Activated CD8-positive, alpha-beta memory T cell treated with anti-CD3 and anti-CD28 coated beads, Interleukin-2, amount 10 ng/mL, durations not matched to agents 7 days and 5 days (primary cell): ENCODE results near the gene TBC1D23. TPM values are rescaled to one million over a fixed set of nuclear protein-coding genes. Genes with fewer than 3 reads are reported as not detected.
A peak's percentile ranks its signal among the peaks of the same experiment; 100 is the strongest.
"Not testable (repeated sequence)": the region's sequence is repeated elsewhere in the genome, so short reads cannot be mapped to it uniquely, and the experiment has no call there.

Experiments used
- ATAC-seq: fragments of 150-1000 bp; cut with Tn5 transposase; one replicate; pipeline ENCODE4 v1.10.0; 2021; ENCODE audit warnings: moderate library complexity
- CTCF ChIA-PET: fragments of 350-600 bp; sonication (Branson Sonifier 250); formaldehyde crosslinking; loops from one replicate; lab custom pipeline; 2021; ENCODE audit warnings: antibody characterized with exemption; lab: Charles Lee
- DNase-seq: peaks from one replicate; pipeline ENCODE4 v3.0.0-alpha.2; 2020
- H3K27ac Mint-ChIP-seq: one replicate; pipeline ENCODE4 v1.8.0; 2021; ENCODE audit warnings: mild to moderate bottlenecking, mixed read lengths
- H3K27me3 Mint-ChIP-seq: one replicate; pipeline ENCODE4 v1.8.0; 2021; ENCODE audit warnings: mixed read lengths
- H3K36me3 Mint-ChIP-seq: one replicate; pipeline ENCODE4 v1.8.0; 2021; ENCODE audit warnings: mild to moderate bottlenecking, mixed read lengths
- H3K4me1 Mint-ChIP-seq: one replicate; pipeline ENCODE4 v1.8.0; 2021; ENCODE audit warnings: mixed read lengths
- H3K4me3 Mint-ChIP-seq: one replicate; pipeline ENCODE4 v1.8.0; 2021; ENCODE audit warnings: mild to moderate bottlenecking, moderate library complexity, mixed read lengths
- H3K9me3 Mint-ChIP-seq: one replicate; pipeline ENCODE4 v1.8.0; 2022; ENCODE audit warnings: low read depth, mixed read lengths
- total RNA-seq, 2 experiments: library from RNA; stranded (reverse); gene quantifications; one replicate each; pipeline ENCODE4 v1.2.3, GENCODE V29; 2021

The TBC1D23 gene
- total RNA-seq, 2 experiments from 2014 or later = 23.4 to 30.1 TPM

DNA sequence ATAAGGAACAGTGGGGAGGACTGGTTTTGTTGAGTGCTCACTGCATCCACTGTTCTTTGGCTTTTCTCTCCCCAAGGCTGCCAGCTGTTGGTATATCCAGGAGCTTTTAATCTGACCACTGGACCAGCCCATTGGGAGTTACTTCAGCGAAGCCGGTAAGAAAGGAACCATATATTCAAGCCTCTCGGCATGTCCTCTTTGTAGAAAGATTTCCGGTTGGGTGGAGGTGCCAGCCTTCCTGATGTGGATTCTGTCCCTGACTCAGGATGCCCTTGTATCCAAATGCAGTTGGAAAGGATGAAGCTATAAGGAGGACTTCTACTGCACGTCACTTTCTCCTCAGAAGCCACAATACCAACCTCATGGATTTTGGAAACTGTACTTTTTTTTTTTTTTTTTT lies 87.9 kb downstream of the TBC1D23 start:
- no peak for ATAC-seq
- Mint-ChIP-seq H3K27ac (no peak overlapping the region), H3K4me1 (peaks cover 7% of the 10 kb centered on the region), H3K4me3 (no peak overlapping the region), H3K27me3 (no peaks in the 10 kb centered on the region), H3K9me3 (no peaks in the 10 kb centered on the region), H3K36me3 (peaks cover 67% of the 10 kb centered on the region)
- CTCF ChIA-PET = interaction anchor here (1.6 kb wide), 1 partner anchor 11 kb away, joined by 3 read pairs; no protein-coding TSS in a partner anchor
- no peak for DNase-seq

DNA sequence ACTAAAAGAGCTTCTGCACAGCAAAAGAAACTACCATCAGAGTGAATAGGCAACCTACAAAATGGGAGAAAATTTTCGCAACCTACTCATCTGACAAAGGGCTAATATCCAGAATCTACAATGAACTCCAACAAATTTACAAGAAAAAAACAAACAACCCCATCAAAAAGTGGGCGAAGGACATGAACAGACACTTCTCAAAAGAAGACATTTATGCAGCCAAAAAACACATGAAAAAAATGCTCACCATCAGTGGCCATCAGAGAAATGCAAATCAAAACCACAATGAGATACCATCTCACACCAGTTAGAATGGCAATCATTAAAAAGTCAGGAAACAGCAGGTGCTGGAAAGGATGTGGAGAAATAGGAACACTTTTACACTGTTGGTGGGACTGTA lies 91.0 kb downstream of the TBC1D23 start:
- H3K4me3 Mint-ChIP-seq, DNase-seq, CTCF ChIA-PET, H3K9me3 Mint-ChIP-seq, H3K4me1 Mint-ChIP-seq, H3K27ac Mint-ChIP-seq, H3K27me3 Mint-ChIP-seq, ATAC-seq: not testable (repeated sequence)
- peaks cover 58% of the 10 kb centered on the region for H3K36me3 Mint-ChIP-seq

DNA sequence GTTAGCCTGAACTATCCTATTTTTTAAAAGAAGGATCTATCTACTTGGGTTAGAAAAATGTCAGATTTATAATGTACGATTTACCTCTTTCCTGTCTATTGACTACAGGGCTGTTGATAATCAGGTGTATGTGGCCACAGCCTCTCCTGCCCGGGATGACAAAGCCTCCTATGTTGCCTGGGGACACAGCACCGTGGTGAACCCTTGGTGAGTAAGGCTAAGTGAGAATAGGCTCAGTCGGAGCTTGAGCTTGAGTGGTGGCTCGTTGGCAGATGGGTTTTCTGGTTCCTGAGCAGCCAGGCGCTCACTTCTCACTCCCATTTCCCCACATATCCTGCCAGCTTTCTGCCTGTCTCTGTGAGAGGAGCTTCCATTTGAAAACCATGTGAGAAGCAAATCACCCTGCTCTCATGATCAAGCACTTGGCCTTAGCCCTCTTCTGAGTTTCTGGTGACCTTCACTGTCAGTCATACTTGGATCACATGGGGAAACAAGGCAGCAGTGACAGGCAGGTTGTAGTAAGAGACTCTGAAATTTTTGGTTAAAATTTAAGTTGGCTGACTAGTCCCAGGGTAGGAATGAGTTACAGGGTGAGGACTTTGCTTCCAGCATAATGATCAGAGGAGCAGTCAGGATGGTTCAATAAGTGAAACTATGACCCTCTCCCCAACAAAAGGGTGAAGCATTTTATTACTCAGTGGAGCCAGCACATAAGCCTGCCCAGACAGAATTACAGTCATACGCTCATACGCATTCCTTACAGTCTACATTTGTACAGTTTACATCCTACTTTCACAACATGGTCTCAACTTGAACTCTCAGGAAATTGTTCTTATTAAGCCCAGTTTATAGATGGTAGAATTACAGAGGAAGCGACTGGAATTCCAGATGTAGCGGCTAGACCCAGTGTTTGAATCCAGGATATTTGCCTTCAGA lies 91.8 kb downstream of the TBC1D23 start:
- ATAC-seq (no peak), DNase-seq (no peak)
- Mint-ChIP-seq H3K36me3 (peaks cover 56% of the 10 kb centered on the region), H3K4me3 (no peak overlapping the region), H3K9me3 (no peaks in the 10 kb centered on the region), H3K27me3 (no peaks in the 10 kb centered on the region), H3K27ac (no peak overlapping the region), H3K4me1 (no peaks in the 10 kb centered on the region)
- CTCF ChIA-PET = no interaction called here

DNA sequence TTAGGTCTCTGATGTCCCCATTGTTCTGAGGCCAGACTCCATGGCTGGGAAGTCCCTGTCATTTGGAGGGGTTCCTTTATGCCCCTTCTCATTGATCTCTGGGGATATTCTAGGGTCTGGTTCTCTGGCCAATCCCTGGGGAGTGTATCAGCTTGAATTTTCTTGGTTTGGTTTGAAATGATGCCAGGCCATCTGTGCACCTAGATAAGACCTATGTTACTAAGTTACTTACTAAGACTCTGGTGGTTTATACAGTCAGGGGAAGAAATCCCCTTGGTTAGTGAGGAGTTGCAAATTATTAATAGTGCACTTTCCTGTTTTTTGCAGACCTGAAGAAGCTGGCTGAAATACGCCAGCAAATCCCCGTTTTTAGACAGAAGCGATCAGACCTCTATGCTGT lies 94.1 kb downstream of the TBC1D23 start:
- Mint-ChIP-seq H3K27me3 (no peaks in the 10 kb centered on the region), H3K9me3 (no peaks in the 10 kb centered on the region), H3K4me1 (no peaks in the 10 kb centered on the region), H3K36me3 (peaks cover 49% of the 10 kb centered on the region), H3K4me3 (no peak overlapping the region), H3K27ac (no peak overlapping the region)
- DNase-seq (no peak), ATAC-seq (no peak)
- CTCF ChIA-PET = interaction anchor here (0.9 kb wide), 1 partner anchor 38 kb away, joined by 4 read pairs; no protein-coding TSS in a partner anchor

DNA sequence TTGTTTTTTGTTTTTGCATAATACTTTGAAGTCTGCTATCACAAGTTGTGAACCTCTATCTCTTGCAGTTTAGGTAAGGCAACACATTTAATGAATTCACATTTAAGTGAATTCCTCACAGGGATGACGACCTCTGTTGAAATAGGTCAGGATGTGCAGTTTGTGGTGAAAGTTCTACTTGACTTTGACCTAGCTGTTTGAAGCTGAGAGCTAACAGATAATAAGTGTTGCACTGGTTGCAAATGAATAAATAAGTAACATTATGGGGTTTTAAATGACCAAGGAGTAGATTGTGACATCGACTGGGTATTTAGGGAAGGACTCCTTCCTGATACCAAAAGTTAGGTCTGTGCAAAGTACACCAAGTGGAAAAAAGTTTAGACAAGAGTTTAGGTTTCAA lies 97.6 kb downstream of the TBC1D23 start:
- Mint-ChIP-seq H3K27me3 (no peaks in the 10 kb centered on the region), H3K4me3 (no peak overlapping the region), H3K36me3 (peaks cover 55% of the 10 kb centered on the region), H3K9me3 (no peaks in the 10 kb centered on the region), H3K27ac (no peak overlapping the region), H3K4me1 (no peaks in the 10 kb centered on the region)
- no peak for DNase-seq
- CTCF ChIA-PET = no interaction called here
- no peak for ATAC-seq

DNA sequence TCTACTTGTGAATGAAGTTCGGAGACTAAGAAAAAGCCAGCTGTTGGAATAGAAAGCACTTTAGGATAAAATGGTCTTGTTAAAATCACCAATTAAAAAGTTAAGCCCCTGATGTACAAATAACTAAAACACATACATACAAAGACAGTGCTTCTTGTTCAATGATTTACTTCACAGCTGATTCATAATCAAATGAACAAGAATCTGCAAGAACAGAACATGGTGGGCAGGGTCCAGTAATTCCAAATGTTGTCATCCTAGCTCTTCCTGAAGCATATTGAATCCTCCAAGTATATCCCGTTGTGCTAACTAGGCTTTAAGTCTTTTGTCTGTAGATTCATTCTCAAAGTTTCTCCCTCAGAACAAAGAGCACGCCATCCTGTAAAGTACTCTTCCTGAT lies 98.2 kb downstream of the TBC1D23 start:
- DNase-seq (no peak), ATAC-seq (no peak)
- Mint-ChIP-seq H3K36me3 (peaks cover 59% of the 10 kb centered on the region), H3K27ac (no peak overlapping the region), H3K4me1 (no peaks in the 10 kb centered on the region), H3K9me3 (no peaks in the 10 kb centered on the region), H3K4me3 (no peak overlapping the region), H3K27me3 (no peaks in the 10 kb centered on the region)
- CTCF ChIA-PET = interaction anchor here (0.8 to 1.4 kb wide), 3 partner anchors 9 to 27 kb away, joined by 3 read pairs; no protein-coding TSS in a partner anchor

DNA sequence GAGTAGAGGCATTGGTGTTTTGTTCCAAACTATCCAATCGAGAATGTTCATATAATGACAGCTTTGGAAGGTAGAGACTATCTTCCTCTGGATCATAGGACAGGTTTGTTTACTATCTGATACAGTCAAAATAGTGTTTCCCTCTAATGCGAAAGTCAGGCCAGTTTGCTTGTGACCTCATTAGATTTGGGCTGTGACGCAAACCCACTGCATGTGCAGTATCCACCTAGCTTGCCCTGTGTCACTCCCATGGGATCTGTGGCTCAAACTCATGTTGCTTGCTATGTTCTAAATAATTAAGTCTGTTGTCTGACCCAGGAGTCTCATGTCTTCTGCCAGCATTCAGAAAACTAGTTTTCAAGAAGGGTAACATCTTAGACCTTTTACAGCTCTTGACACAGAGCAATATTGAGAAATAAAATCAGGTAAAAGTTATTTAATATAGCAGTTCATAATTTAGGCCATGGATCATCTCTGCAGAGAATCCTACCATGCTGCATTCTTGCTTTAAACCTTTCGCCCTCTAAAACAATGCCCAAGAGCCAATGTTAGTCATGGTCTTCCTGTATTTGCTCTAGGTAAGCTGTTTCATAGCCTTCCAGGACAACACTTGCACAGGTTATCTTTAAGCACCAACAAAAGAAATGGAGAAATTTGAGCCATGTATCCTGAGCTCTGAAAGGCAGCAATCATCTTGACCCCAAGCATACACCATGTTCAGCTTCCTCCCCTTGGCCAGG lies 100.1 kb downstream of the TBC1D23 start:
- no peak for DNase-seq
- Mint-ChIP-seq H3K27me3 (no peaks in the 10 kb centered on the region), H3K36me3 (peaks cover 63% of the 10 kb centered on the region), H3K4me3 (no peak overlapping the region), H3K4me1 (no peaks in the 10 kb centered on the region), H3K27ac (no peak overlapping the region), H3K9me3 (no peaks in the 10 kb centered on the region)
- CTCF ChIA-PET = interaction anchor here (1.4 kb wide), 2 partner anchors 11 to 44 kb away, joined by 3 to 4 read pairs; no protein-coding TSS in a partner anchor
- ATAC-seq = no peak

DNA sequence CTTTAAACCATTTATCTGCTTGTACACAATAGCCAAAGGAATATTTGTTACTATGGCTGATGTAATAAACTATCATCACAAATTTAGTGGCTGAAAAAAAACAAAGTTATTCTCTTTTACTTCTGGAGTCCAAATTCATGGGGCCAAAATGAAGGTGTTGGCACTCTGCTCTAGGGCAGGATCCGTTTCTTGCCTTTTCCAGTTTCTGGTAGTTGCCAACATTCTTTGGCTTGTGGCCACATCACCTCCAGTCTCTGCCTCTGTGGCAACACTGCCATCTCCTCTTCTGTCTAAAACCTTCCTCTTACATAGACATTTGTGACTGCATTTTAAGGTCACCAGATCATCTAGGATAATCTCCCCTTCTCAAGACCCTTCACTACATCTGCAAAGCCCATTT lies 101.1 kb downstream of the TBC1D23 start:
- DNase-seq (no peak), ATAC-seq (no peak)
- Mint-ChIP-seq H3K9me3 (no peaks in the 10 kb centered on the region), H3K27me3 (no peaks in the 10 kb centered on the region), H3K4me3 (no peak overlapping the region), H3K4me1 (no peaks in the 10 kb centered on the region), H3K36me3 (peaks cover 58% of the 10 kb centered on the region), H3K27ac (no peak overlapping the region)
- CTCF ChIA-PET = no interaction called here

DNA sequence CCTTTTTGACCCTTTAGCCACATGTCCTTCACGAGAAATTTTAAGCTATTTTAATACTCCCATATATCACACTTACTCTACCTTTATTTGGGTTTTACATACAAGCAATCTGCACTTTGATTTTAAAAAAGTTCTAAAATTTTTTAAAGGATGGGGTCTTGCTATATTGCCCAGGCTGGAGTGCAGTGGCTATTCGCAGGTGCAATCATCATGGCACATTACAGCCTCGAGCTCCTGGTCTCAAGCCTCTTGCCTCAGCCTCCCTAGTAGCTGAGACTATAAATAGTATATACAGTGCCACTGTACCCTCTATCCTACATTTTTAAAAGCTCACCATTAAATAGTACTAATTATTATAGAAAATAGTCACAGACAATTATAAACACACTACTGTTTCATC lies 103.6 kb downstream of the TBC1D23 start:
- Mint-ChIP-seq H3K36me3 (peaks cover 58% of the 10 kb centered on the region), H3K27ac (no peak overlapping the region), H3K4me3 (no peak overlapping the region), H3K9me3 (no peaks in the 10 kb centered on the region), H3K27me3 (no peaks in the 10 kb centered on the region), H3K4me1 (no peaks in the 10 kb centered on the region)
- DNase-seq (no peak), ATAC-seq (no peak)
- CTCF ChIA-PET = interaction anchor here (1.2 kb wide), 1 partner anchor 8 kb away, joined by 3 read pairs; no protein-coding TSS in a partner anchor

DNA sequence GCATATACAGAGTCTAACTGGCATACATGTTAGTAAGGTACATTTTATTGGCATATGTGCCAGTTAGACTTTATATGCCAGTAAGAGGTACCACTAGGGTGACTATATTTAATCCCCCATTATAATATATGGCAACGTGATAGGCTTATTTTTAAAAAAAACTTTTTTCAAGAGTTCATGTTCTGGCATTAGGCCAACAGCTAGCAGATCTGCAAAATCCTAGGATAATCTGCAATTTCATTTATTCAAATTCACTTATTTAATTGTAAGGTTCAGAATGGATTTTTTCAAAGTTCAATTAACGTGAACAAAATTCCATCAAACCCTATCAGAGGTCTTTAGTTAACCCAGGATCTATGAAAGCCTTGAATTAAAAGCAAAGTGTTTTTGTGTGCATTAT lies 105.6 kb downstream of the TBC1D23 start:
- peaks cover 47% of the 10 kb centered on the region for H3K36me3 Mint-ChIP-seq
- DNase-seq = no peak
- H3K4me1 Mint-ChIP-seq = no peaks in the 10 kb centered on the region
- no peak for ATAC-seq
- no peaks in the 10 kb centered on the region for H3K9me3 Mint-ChIP-seq
- H3K4me3 Mint-ChIP-seq = no peak overlapping the region
- H3K27me3 Mint-ChIP-seq = no peaks in the 10 kb centered on the region
- CTCF ChIA-PET = no interaction called here
- H3K27ac Mint-ChIP-seq = no peak overlapping the region

DNA sequence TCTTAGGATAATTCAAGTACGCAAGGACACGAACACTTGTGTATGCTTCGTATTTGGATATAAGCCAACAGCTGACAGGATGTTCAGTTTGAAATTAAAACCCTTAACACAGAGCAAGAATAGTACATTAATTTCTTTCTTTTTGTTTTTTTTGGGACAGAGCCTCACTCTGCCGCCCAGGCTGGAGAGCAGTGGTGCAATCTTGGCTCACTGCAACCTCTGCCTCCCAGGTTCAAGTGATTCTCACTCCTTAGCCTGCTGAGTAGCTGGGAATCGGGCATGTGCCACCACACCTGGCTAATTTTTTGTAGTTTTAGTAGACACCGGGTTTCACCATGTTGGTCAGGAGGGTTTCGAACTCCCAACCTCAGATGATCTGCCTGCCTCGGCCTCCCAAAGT lies 107.6 kb downstream of the TBC1D23 start:
- ATAC-seq (no peak), DNase-seq (no peak)
- CTCF ChIA-PET = no interaction called here
- Mint-ChIP-seq H3K36me3 (peaks cover 36% of the 10 kb centered on the region), H3K27ac (no peak overlapping the region), H3K4me3 (no peak overlapping the region), H3K9me3 (no peaks in the 10 kb centered on the region), H3K4me1 (no peaks in the 10 kb centered on the region), H3K27me3 (no peaks in the 10 kb centered on the region)

DNA sequence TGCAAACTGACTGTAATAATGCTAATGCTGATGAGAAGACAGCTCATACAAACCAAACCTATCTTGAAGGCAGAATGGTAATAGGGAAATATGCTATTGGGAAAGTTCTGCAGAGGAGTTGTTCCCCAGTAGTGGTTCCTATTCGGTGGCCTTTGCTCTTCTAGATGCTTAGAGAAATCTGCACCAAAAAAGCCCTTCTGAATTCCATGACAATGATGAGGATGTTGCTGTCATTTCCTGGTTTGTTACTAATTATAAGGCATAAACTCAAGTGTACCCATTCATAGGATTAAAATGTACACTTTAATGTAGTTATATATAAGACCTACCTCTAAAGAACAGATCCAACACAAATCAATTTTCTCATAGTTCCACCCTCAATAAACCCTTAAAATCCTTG lies 110.0 kb downstream of the TBC1D23 start:
- H3K27me3 Mint-ChIP-seq = no peaks in the 10 kb centered on the region
- no peaks in the 10 kb centered on the region for H3K4me1 Mint-ChIP-seq
- H3K27ac Mint-ChIP-seq = peak overlapping the region; percentile 36
- CTCF ChIA-PET = interaction anchor here (1.5 kb wide), 1 partner anchor 13 kb away, joined by 3 read pairs; no protein-coding TSS in a partner anchor
- DNase-seq (no peak), ATAC-seq (no peak)
- H3K36me3 Mint-ChIP-seq = peaks cover 24% of the 10 kb centered on the region
- H3K4me3 Mint-ChIP-seq = no peak overlapping the region
- no peaks in the 10 kb centered on the region for H3K9me3 Mint-ChIP-seq

DNA sequence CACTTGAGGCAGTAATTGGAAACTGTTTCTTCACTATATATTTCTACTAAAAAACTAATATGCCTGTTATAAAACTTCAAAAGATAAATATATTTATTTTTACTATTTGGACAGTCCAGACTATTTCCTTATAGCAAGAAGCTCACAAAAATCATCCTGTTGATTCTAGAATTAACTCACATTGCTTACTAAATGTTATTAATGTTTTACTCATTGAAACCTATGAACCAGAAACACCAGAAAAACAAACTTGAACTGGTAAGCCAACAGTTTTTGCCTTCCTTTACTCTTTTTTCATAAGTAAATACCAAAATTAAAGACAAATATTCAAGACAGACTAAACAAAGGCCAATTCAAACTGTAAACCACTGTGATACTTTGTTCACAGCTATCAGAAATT lies 113.7 kb downstream of the TBC1D23 start:
- ATAC-seq (no peak), DNase-seq (no peak)
- no peak overlapping the region for H3K4me3 Mint-ChIP-seq
- no peak overlapping the region for H3K27ac Mint-ChIP-seq
- H3K27me3 Mint-ChIP-seq = no peaks in the 10 kb centered on the region
- peaks cover 25% of the 10 kb centered on the region for H3K36me3 Mint-ChIP-seq
- CTCF ChIA-PET = interaction anchor here (0.9 kb wide), 1 partner anchor 88 kb away, joined by 4 read pairs; no protein-coding TSS in a partner anchor
- no peaks in the 10 kb centered on the region for H3K4me1 Mint-ChIP-seq
- no peaks in the 10 kb centered on the region for H3K9me3 Mint-ChIP-seq
